Stimulated activated CD8-positive, alpha-beta memory T cell treated with anti-CD3 and anti-CD28 coated beads, Interleukin-7, amount 100 ng/mL, for 24 hours (primary cell): Measurements from ENCODE around the gene ZNF660.
A peak's percentile ranks its signal among the peaks of the same experiment; 100 is the strongest.
"Not testable (repeated sequence)": the region's sequence is repeated elsewhere in the genome, so short reads cannot be mapped to it uniquely, and the experiment has no call there.

ENCODE experiments used
- DNase-seq: peaks from one replicate; pipeline ENCODE4 v3.0.0-alpha.2; 2020; ENCODE audit warnings: low read depth

Gene ZNF660

GRCh38 chr3:44584646-44585501, at the start of gene ZNF660:
Gene ZNF660, plus strand, starts transcription at chr3:44584964. Its CDS starts 9,230 bp downstream, at chr3:44594194.
- no peak for DNase-seq

DNA sequence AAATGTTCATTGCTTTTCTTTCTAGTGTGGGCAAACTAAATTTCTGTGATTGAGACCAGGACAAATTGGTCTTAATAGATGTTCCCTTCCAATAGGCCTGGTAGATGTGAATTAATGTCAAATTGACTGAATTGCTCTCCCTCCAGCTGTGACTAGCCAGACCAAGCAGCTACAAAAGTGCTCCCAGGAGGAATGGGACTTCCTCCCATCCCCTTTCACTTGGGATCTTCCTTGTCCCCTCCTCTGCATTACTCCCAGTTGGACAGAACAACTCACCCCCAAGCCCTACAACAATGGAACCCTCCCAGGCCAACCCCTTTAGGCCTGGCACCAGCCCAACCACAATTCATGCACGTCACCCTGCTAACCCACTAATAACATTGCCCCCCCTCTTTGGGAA, 49.4 kb upstream of the ZNF660 start:
- DNase-seq: no peak

GRCh38 chr3:44544811-44545210, 40.0 kb upstream of the ZNF660 start:
- not testable (repeated sequence) for DNase-seq

DNA sequence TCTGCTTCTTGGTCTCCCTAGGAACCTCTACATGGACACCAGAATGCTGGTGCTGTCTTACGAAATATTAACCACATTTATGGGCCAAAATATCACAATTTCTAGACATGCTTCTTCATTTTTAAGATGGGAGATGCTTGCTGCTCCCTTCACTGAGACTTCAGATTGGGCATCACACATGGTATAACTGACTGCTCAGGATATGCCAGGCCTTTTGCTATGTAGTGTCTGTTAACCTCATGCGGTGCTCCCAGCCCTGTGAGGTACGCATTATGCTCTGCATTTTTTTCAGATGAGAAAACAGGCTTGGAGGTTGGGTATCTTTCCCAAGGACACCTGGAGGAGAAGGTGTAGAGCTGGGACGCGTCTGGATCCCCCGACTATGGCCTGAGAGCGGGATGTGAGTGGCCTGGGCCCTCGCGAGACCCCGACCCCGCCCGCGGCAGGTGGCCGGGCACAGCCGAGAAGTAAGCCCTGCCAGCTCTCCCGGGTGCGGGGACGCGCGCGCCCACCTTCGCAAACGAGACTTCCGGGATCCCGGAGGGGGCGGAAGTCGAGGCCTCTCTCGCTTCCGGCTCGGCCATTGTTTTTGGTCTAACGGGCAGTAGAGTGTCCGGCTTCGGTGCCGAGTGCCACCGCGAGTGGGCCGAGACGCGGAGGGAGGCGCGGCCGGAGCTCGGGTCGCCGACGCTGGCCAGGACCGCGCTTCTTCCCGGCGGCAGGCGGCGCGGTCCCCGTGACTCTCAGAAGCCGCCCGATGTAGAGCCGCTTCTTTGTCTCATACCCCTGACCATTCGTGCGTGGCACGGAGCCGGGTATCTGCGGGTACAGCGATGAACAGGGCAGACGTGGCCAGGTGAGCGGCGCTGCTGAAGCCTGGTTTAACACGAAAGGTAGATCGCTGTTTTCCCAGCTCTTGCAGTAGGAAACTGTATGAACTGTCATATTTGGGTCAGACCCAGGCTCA, 29.9 kb upstream of the ZNF660 start, which contains the start of gene ZKSCAN7:
TSS of gene ZKSCAN7 (plus strand) at position 568 of the 967 bp plus-strand sequence. CDS start 1,855 bp downstream, outside the sequence.
- DNase-seq: peak; percentile 27

GRCh38 chr3:44555723-44556122, 29.0 kb upstream of the ZNF660 start:
- no peak for DNase-seq

DNA sequence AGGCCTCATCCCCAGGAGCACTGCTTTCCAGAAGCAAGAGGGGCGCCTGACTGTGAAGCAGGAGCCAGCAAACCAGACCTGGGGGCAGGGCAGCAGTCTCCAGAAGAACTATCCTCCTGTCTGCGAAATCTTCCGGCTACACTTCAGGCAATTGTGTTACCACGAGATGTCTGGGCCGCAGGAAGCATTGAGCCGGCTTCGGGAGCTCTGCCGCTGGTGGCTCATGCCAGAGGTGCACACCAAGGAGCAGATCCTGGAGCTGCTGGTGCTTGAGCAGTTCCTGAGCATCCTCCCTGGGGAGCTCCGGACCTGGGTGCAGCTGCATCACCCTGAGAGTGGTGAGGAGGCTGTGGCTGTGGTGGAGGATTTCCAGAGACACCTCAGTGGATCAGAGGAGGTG, 27.7 kb upstream of the ZNF660 start:
- no peak for DNase-seq

GRCh38 chr3:44561076-44561475, 23.7 kb upstream of the ZNF660 start:
- DNase-seq: no peak

- DNase-seq: no peak
These were observed 22.6 kb upstream of the ZNF660 start for GRCh38 chr3:44562147-44562546.

DNA sequence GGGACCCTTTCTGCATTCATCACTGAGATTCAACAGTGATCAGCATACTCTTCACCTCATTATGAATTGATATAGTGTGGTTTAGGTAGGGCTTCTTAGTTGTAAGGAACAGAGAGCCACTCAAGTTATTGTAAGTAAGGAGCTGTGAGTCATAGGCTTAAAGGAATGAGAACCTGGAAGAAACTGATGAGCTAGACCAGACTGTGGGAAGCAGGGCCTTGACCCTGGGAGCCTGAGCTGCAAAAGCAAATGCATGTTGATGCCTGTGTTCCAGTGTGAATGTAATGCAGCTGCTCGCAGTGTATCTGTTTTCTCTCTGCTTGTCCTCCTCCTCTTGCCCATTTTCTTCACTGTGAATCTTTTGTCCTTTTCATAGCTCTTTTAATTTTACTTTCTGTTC, 16.2 kb upstream of the ZNF660 start:
- DNase-seq: no peak

- DNase-seq: no peak
These were observed 13.7 kb upstream of the ZNF660 start for GRCh38 chr3:44571024-44571423.

DNA sequence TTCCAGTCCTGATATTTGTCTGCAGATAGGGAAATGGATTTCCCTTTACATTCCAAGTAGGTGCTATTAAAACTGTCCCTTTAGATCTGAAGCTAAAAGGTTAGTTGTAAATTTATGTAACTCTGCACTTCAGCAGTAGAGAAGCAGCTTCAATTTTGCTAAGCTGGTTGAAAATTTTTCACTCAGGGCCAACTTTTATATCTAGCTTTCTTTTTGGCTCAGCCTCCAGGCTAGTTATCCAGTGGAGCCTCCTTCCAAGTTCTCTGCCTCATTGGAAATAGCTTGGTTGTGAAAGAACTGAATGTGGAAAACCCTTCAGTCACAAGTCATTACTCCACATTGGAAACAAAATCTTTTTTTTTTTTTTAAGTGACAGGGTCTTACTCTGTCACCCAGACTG, 8.2 kb upstream of the ZNF660 start:
- DNase-seq: no peak

GRCh38 chr3:44577354-44577952, 7.3 kb upstream of the ZNF660 start:
- DNase-seq: not testable (repeated sequence)

- not testable (repeated sequence) for DNase-seq
These were observed 6.4 kb upstream of the ZNF660 start for GRCh38 chr3:44578316-44578715.

DNA sequence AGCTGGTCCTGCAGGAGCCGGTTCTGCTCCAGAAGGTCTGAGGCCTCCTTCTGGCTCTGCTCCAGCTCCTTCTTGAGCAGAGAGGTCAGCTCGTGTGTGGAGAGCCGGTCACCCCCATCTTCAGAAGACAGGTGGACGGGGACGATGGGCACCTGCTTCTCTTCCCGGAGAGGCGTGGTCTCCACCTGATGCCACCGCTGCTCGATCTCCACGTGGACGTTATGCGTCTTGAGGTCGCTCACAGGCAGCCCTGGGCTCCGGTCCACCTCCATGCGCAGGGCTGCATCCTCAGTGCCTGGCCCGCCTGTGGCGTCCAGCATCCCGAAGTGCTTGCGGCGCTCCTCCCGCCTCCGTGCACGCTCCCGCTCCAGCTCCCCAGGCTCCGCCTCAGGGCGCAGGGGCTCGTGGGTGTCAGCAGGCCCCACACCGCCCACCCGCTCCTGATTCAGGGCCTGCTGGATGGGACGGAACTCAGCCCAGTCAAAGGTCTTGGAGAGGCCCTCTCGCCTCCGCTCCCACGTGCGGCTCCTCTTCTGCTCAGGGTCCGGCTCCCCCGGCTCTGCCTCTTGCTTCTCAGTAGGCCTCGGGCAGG, 5.7 kb upstream of the ZNF660 start:
- not testable (repeated sequence) for DNase-seq

GRCh38 chr3:44579749-44580148, 5.0 kb upstream of the ZNF660 start:
- not testable (repeated sequence) for DNase-seq

DNA sequence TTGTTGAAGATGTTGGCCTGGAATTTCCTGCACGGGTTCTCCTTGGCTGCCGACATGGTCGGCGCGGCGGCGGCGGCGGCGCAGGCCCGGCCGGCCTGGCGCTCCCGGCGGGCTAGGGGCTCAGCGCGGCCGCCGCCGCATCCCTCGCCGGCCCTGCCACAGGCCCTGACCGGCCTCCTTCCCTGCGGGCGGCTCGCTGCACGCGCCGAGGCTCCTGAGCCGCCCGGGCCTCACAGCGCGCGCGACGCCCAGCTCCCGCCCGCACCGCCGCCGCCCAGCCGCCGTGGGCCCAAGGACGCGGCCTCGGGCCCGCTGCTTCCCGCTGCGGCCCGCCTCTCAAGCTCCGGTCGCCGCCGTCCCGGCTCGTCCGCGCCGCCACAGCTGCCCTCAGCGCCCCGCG, 3.8 kb upstream of the ZNF660 start:
- not testable (repeated sequence) for DNase-seq

GRCh38 chr3:44596621-44597020, 11.9 kb downstream of the ZNF660 start:
- no peak for DNase-seq

GRCh38 chr3:44601749-44602148, 17.0 kb downstream of the ZNF660 start:
- DNase-seq: no peak

GRCh38 chr3:44612678-44613077, 27.9 kb downstream of the ZNF660 start:
- DNase-seq: no peak

GRCh38 chr3:44624749-44625480, 40.2 kb downstream of the ZNF660 start, which contains the start of gene ZNF197:
Gene ZNF197, plus strand, starts transcription at chr3:44625036. Its CDS starts 4,119 bp downstream, at chr3:44629155.
- peak; percentile 36 for DNase-seq

- DNase-seq: no peak
These were observed 44.0 kb downstream of the ZNF660 start for GRCh38 chr3:44628716-44629115.
